HG03558 (cell line): ENCODE data around the gene SPEF2.
"Not testable (repeated sequence)": the region's sequence is repeated elsewhere in the genome, so short reads cannot be mapped to it uniquely, and the experiment has no call there.

Experiments used
- ATAC-seq: cut with Tn5 transposase; IDR thresholded peaks from one replicate; pipeline ENCODE4 v1.9.1; 2021; ENCODE audit warnings: moderate number of reproducible peaks; ENCODE audit not compliant: unreplicated experiment; ENCODE audit errors: extremely low read depth

The SPEF2 gene

GRCh38 chr5:35647712-35648111 lies 30.0 kb downstream of the SPEF2 start:
- no peak for ATAC-seq

DNA sequence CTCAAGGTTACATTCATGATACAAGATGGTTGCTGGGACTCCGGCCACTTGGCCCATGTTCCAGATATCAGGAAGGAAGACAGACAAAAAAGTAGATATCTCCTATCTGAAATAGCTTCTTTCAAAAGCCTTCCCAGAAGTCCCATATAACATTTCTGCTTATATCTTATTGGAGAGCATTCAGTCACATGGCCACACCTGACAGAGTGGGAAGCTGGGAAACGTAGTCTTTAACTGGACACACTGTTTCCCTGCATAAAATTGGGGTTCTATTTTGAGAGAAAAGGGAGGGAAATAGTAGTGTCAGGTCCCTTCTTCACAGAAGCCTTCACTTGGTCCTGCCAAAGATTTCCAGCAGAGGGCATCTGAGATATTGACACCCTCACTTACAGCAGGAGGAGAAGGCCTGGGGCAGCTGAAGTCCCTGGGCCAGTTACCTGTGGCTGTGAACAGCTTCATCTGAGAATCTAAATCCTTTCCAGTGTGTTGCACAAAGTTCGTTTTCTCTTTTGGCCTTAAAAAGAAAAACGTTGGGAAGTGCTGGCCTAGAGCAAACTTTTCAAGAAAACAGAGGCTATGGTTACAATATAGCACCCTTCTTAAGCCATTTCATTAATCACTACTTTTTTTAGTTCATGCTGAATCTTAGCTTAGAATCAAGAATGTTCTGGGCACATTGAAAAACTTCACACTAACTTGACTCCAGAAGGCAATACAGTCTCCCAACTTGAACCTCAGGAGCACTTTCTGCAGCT lies 33.5 kb downstream of the SPEF2 start:
- no peak for ATAC-seq

- ATAC-seq: no peak
These were observed 39.1 kb downstream of the SPEF2 start for GRCh38 chr5:35656721-35657120.

DNA sequence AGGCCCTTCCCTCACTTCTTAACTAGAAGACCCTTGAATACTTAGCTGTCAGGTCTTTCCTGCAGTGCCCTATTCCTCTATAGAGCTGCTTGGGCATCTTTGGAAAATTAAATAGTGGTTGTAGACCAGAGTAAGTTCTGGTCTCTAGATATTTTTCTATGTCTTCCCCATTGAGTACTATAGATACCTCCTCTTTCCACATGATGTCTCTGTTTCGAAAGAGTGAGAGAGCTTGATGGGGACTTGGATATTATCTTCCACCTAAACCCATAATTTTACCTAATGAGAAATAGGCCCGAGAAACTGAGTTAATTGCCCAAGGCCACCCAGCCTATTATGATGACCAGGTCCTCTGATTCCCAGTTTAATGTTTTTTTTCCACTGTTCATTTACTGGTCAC lies 40.2 kb downstream of the SPEF2 start:
- no peak for ATAC-seq

DNA sequence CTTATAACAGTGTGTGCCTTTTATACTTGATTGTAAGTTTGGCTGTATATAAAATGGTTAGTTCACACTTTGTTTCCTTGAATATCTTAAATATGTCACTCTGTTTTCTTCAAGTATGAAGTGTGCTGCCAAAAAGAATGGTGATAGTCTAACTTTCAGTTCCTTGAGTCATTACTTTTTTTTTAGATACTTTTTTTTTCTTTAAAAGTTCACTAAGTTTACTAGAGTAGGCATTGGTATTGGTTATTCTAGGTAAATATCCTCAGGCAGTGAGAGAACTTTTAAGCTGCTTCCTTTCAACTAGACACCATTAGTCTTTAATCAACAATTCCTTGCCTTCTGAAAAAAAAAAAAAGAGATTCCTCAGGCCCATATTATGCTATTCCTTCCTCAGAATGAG lies 41.9 kb downstream of the SPEF2 start:
- ATAC-seq: no peak

DNA sequence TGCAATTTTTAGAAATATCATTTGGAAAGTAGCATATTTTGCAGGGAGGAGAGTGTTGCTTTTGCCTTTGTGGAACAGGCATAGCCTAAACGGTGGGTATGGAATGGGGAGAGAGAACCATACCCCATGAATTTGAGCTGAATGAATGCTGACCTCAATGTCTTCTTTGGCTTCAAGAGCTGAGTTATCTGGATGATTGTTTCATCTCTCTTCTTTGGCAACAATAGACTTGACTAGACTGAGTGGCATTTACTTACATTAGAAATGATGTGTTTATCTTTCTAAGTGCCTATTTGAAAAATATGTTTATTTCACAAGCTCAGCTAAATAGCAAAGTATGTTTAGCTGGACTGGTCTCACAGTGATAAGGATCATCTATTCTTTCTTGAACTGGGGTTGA lies 42.8 kb downstream of the SPEF2 start:
- ATAC-seq: no peak

DNA sequence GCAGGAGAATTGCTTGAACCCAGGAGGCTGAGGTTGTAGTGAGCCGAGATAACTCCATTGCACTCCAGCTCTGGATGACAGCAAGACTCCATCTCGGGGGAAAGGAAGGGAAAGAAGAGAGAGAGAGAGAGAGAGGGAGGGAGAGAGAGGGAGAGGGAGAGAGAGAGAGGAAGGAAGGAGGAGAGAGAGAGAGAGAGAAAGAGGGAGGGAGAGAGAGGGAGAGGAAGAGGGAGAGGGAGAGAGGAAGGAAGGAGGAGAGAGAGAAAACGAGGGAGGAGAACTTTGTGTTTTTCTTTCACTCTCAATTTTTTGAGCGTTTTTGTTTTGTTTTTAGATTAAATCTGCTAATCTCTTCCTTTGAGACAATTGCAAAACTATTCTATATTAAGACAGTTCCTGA lies 46.9 kb downstream of the SPEF2 start:
- ATAC-seq: no peak

DNA sequence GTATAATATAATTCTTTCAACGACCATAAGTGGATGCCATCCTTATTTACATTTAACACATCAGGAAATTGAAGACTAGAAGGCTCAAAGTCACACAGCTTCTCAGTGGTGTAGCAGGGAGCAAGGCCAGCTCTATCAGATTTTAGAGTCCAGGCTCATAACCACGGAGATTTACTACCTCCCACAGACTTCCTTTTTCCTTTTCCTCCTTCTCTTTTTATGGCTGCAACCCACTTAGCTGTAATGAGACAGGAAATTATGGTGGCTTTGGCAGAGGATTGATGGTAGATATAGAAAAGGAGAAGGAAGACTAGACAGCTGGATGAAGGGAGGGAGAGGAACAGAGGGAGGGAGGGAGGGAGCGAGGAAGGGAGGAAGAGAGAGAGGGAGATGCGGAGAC lies 47.4 kb downstream of the SPEF2 start:
- ATAC-seq: no peak

- no peak for ATAC-seq
These were observed 50.7 kb downstream of the SPEF2 start for GRCh38 chr5:35668319-35668718.

DNA sequence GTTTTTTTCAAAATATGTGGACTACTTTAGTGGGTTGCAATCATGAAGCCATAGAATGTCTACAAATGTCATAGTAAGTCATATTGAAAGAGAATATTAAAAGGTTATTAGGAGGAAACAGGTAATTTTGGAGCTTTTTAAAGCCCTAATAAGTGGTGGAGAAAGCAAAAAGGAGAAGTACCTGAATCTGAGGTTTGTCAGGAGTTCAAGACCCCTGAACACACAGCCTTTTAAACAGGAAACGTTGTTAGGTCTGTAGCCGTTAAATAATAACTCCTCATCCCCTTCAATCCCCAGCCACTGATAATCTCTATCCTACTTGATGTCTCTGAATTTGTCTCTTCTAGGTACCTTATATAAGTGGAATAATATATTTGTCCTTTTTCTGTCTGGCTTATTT lies 51.1 kb downstream of the SPEF2 start:
- ATAC-seq: no peak

GRCh38 chr5:35671541-35672295 lies 54.1 kb downstream of the SPEF2 start:
- ATAC-seq: no peak

DNA sequence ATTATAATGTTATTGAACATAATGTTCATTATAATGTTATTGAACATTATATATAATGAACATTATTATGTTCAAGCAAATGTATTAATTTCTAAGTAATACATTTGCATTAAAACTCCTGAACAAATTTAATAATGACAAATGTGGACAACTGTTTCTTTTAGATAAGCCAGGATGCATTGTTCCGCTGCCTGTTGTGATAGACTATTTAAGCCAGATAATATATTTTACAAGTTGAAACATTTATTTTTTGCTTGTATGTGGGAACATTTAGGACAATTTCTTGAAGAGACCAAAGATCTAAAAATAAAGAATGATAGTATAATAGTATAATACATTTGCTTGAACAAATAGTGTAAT lies 54.6 kb downstream of the SPEF2 start:
- not testable (repeated sequence) for ATAC-seq

GRCh38 chr5:35672995-35673394 lies 55.3 kb downstream of the SPEF2 start:
- no peak for ATAC-seq

- no peak for ATAC-seq
These were observed 56.4 kb downstream of the SPEF2 start for GRCh38 chr5:35674049-35674448.

DNA sequence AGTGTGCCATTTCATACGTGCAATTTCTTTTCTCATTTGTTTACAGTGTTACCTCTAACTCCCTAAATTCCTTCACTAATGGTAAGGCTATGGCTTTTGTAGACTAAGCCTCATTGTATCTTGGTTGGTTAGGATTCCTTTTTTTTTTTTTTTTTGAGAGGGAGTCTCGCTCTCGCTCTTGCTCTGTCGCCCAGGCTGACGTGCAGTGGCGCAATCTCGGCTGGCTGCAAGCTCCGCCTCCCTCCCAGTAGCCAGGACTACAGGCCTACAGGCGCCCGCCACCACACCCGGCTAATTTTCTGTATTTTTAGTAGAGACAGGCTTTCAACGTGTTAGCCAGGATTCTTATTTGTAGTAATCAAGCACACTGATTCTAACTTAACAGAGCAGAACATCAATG lies 57.7 kb downstream of the SPEF2 start:
- no peak for ATAC-seq

DNA sequence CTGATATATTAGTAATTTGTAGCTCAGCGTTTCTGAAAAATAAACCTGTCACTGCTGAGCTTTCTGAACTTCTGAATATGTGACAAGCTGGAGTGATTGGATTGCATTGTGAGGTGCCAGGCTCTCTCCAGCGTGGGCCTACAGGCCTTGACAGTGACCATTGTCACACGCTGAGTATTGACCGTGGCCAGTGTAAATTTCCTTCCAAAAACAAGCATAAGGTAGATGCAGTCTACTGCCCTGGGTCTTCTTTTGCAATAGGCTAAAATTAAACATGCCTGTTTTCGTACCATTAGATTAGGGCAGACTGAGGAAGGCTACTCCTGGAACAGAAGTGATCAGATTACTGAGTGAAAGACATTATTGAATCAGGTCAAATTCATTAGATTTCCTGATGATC lies 60.2 kb downstream of the SPEF2 start:
- ATAC-seq: no peak

- no peak for ATAC-seq
These were observed 61.0 kb downstream of the SPEF2 start for GRCh38 chr5:35678661-35679060.

DNA sequence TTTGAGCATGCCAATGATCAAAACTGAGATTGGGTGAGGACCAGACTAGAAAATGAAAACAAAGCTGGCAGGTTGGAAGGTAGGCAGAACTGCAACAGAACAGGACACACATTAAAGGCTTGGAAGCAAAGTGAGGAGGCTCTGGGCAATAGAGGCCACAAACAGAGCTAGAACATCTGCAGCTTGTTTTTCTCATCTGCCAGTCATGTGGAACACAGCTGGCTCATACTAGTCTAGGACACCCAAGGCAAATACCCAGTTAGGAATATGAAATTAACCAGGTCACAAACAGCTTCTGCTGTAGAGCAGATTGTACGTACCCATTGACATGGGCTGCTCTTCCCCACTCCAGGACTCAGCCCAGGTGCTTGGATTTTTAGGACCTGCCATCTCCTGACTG lies 61.7 kb downstream of the SPEF2 start:
- ATAC-seq: no peak

DNA sequence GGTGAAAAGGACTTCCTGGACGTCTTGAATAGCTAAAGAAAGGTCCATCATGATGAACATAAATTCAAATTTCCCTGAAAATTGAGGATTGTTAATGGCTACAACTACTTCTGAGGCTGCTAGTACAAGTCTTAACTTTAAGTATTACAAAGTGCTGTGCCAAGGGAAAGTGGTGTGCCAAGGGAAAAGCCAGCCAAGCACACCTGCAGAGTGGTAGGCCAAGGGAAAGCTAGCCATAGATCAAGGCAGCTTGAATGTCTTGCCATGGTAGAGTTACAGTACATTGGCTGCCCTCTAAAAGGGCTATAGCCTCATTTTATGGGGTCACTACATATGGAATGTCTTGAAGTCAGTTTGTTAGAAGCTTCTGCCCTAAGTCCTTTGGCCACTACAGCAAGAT lies 64.2 kb downstream of the SPEF2 start:
- no peak for ATAC-seq

DNA sequence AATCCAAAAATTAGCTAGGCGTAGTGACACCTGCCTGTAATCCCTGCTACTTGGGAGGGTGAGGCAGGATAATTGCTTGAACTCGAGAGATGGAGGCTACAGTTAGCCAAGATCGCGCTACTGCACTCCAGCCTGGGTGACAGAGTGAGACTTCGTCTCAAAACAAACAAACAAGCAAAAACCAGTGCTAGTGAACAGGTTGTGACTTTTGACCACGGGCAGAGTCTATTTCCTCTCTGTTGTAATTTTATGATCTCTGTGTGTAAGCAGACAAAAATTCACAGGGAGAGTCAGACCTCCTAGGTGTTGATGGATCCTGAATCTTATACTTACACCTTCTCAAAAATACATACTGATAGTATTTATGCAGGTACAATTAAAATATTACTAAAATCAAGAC lies 65.8 kb downstream of the SPEF2 start:
- ATAC-seq: no peak

GRCh38 chr5:35685161-35685560 lies 67.5 kb downstream of the SPEF2 start:
- ATAC-seq: no peak

GRCh38 chr5:35687961-35688360 lies 70.3 kb downstream of the SPEF2 start:
- no peak for ATAC-seq
